22Rv1 (cell line): ENCODE results near the gene OR6C3.

Experiments
- ZFX ChIP-seq: fragments of 450-650 bp; IDR thresholded peaks from 2 replicates; pipeline ENCODE4 v1.6.1; 2017; ENCODE audit warnings: antibody characterized with exemption, borderline replicate concordance
- TF ChIP-seq, protein P1 (sequence below): fragments of 450-650 bp; IDR thresholded peaks from 2 replicates; pipeline ENCODE4 v1.5.1; 2017; ENCODE audit warnings: mild to moderate bottlenecking

DNA sequence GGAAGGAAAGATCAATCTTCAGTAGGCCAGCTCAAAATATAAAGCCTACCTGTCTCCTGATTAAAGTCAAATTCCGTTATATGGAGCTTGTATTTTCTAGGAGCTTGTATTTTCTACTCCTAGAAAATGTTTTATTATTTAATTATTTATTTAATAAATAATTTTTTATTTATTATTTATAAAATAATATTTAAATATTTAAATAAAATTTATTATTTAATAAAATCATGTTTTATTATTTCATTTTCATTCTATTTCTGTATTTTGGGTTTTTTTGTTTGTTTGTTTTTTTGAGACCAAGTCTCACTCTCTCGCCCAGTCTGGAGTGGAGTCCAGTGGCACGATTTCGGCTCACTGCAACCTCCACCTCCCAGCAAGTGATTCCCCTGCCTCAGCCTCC, 42.0 kb downstream of the OR6C3 start:
- TF ChIP-seq, protein P1, sequence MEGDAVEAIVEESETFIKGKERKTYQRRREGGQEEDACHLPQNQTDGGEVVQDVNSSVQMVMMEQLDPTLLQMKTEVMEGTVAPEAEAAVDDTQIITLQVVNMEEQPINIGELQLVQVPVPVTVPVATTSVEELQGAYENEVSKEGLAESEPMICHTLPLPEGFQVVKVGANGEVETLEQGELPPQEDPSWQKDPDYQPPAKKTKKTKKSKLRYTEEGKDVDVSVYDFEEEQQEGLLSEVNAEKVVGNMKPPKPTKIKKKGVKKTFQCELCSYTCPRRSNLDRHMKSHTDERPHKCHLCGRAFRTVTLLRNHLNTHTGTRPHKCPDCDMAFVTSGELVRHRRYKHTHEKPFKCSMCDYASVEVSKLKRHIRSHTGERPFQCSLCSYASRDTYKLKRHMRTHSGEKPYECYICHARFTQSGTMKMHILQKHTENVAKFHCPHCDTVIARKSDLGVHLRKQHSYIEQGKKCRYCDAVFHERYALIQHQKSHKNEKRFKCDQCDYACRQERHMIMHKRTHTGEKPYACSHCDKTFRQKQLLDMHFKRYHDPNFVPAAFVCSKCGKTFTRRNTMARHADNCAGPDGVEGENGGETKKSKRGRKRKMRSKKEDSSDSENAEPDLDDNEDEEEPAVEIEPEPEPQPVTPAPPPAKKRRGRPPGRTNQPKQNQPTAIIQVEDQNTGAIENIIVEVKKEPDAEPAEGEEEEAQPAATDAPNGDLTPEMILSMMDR = no peak
- no peak for TF ChIP-seq ZFX
